ENCODE data around the gene UCKL1.

The UCKL1 gene

GRCh38 chr20:63958964-63959698 lies 2.9 kb upstream of the UCKL1 start:
- no peak for DNase-seq

- DNase-seq: no peak
Measured at GRCh38 chr20:63958471-63958870, 2.3 kb upstream of the UCKL1 start.

GRCh38 chr20:63957690-63958441 lies 1.6 kb upstream of the UCKL1 start:
- DNase-seq: peak; percentile 95

- peak; percentile 95 for DNase-seq
Measured at GRCh38 chr20:63957004-63957689, 931 bp upstream of the UCKL1 start.

GRCh38 chr20:63956664-63957003 lies 418 bp upstream of the UCKL1 start:
- DNase-seq: peak; percentile 56

GRCh38 chr20:63955281-63955826 lies 862 bp downstream of the UCKL1 start:
- no peak for DNase-seq

- DNase-seq: no peak
Measured at GRCh38 chr20:63953764-63954429, 2.3 kb downstream of the UCKL1 start.

- DNase-seq: no peak
Measured at GRCh38 chr20:63952769-63953168, 3.4 kb downstream of the UCKL1 start.

GRCh38 chr20:63952210-63952535 lies 4.0 kb downstream of the UCKL1 start:
- no peak for DNase-seq

- no peak for DNase-seq
Measured at GRCh38 chr20:63951398-63952209, 4.6 kb downstream of the UCKL1 start.

- DNase-seq: no peak
Measured at GRCh38 chr20:63950701-63951397, 5.4 kb downstream of the UCKL1 start.

- DNase-seq: no peak
Measured at GRCh38 chr20:63947638-63948456, 8.4 kb downstream of the UCKL1 start.

GRCh38 chr20:63946986-63947637 lies 9.1 kb downstream of the UCKL1 start:
- no peak for DNase-seq

- DNase-seq: no peak
Measured at GRCh38 chr20:63945921-63946920, 10.0 kb downstream of the UCKL1 start.

- DNase-seq: no peak
Measured at GRCh38 chr20:63945031-63945658, 11.1 kb downstream of the UCKL1 start.

GRCh38 chr20:63944078-63944941 lies 11.9 kb downstream of the UCKL1 start:
- no peak for DNase-seq

- DNase-seq: no peak
Measured at GRCh38 chr20:63943808-63944077, 12.5 kb downstream of the UCKL1 start.

Data from NCI-H510A treated with DMSO at 0.1 percent for 48 hours (cell line).